Stimulated activated naive CD8-positive, alpha-beta T cell treated with anti-CD3 and anti-CD28 coated beads, Interleukin-15, Interleukin-2, amounts not matched to agents 100 U/mL and 50 U/mL, for 24 hours (primary cell): ENCODE measurements around the gene FHIT.

Experiments used
- ATAC-seq: fragments of 150-1000 bp; cut with Tn5 transposase; one replicate; pipeline ENCODE4 v1.10.0; 2021
- DNase-seq: peaks from one replicate; pipeline ENCODE4 v3.0.0; 2021

The FHIT gene

GRCh38 chr3:60102154-60102553 lies 1149.1 kb downstream of the FHIT start:
- DNase-seq (no peak), ATAC-seq (no peak)

- ATAC-seq (no peak), DNase-seq (no peak)
These were observed 1149.6 kb downstream of the FHIT start for GRCh38 chr3:60101621-60102020.

- DNase-seq = no peak
- ATAC-seq = no peak
These were observed 1154.8 kb downstream of the FHIT start for GRCh38 chr3:60096403-60096802.

GRCh38 chr3:60095930-60096329 lies 1155.3 kb downstream of the FHIT start:
- ATAC-seq (no peak), DNase-seq (no peak)

- ATAC-seq = no peak
These were observed 1155.7 kb downstream of the FHIT start for GRCh38 chr3:60095516-60095915.

GRCh38 chr3:60094392-60094947 lies 1156.8 kb downstream of the FHIT start:
- no peak for DNase-seq
- ATAC-seq = no peak

More at GRCh38 chr3:60095516-60095915, 1155.7 kb downstream of the FHIT start:
- DNase-seq = no peak

- DNase-seq = no peak
- ATAC-seq = no peak
These were observed 1160.7 kb downstream of the FHIT start for GRCh38 chr3:60090548-60090947.

GRCh38 chr3:60086811-60087210 lies 1164.4 kb downstream of the FHIT start:
- ATAC-seq (peak; percentile 94), DNase-seq (peak; percentile 30)

- DNase-seq (no peak), ATAC-seq (no peak)
These were observed 1165.6 kb downstream of the FHIT start for GRCh38 chr3:60085649-60086048.

- no peak for DNase-seq
- no peak for ATAC-seq
These were observed 1169.7 kb downstream of the FHIT start for GRCh38 chr3:60081381-60082095.

- DNase-seq = no peak
- peak; percentile 75 for ATAC-seq
These were observed 1170.6 kb downstream of the FHIT start for GRCh38 chr3:60080648-60081047.

- DNase-seq = peak; percentile 24
These were observed 1172.2 kb downstream of the FHIT start for GRCh38 chr3:60079076-60079475.

GRCh38 chr3:60076331-60076730 lies 1174.9 kb downstream of the FHIT start:
- ATAC-seq = no peak
- DNase-seq = no peak

More at GRCh38 chr3:60079076-60079475, 1172.2 kb downstream of the FHIT start:
- peak; percentile 37 for ATAC-seq

- ATAC-seq = no peak
These were observed 1177.3 kb downstream of the FHIT start for GRCh38 chr3:60073942-60074341.

GRCh38 chr3:60073228-60073627 lies 1178.0 kb downstream of the FHIT start:
- DNase-seq (no peak), ATAC-seq (no peak)

More at GRCh38 chr3:60073942-60074341, 1177.3 kb downstream of the FHIT start:
- DNase-seq = no peak

GRCh38 chr3:60070366-60070765 lies 1180.9 kb downstream of the FHIT start:
- no peak for ATAC-seq
- DNase-seq = no peak

- no peak for ATAC-seq
- no peak for DNase-seq
These were observed 1185.9 kb downstream of the FHIT start for GRCh38 chr3:60065227-60065868.

GRCh38 chr3:60064210-60065178 lies 1186.8 kb downstream of the FHIT start:
- peak; percentile 92 for ATAC-seq
- DNase-seq = no peak

GRCh38 chr3:60056404-60056803 lies 1194.8 kb downstream of the FHIT start:
- DNase-seq = no peak
- ATAC-seq = no peak

- DNase-seq (no peak), ATAC-seq (no peak)
These were observed 1195.5 kb downstream of the FHIT start for GRCh38 chr3:60055765-60056164.

GRCh38 chr3:60053526-60054265 lies 1197.6 kb downstream of the FHIT start:
- DNase-seq = peak; percentile 58
- peak; percentile 60 for ATAC-seq
